Uterus (tissue), 2 donors: ENCODE data around the gene TNFAIP8L3.

Experiments used
- POLR2A ChIP-seq, 2 donors: fragments of 450-650 bp; IDR thresholded peaks; one replicate each; pipeline ENCODE4 v1.6.1; 2016; ENCODE audit warnings: antibody characterized with exemption in 2 of 2, mild to moderate bottlenecking in 1 of 2, moderate library complexity in 1 of 2
- TF ChIP-seq, protein P1 (sequence below), 4 experiments: fragments of 200-600 bp in 2 of 4; fragments of 450-650 bp in 2 of 4; sonication (generic) in 2 of 4; IDR thresholded peaks; one replicate each; pipeline ENCODE4 v1.5.1; 2016 to 2019; ENCODE audit warnings: antibody characterized with exemption in 4 of 4, mild to moderate bottlenecking in 2 of 4, moderate library complexity in 1 of 4

DNA sequence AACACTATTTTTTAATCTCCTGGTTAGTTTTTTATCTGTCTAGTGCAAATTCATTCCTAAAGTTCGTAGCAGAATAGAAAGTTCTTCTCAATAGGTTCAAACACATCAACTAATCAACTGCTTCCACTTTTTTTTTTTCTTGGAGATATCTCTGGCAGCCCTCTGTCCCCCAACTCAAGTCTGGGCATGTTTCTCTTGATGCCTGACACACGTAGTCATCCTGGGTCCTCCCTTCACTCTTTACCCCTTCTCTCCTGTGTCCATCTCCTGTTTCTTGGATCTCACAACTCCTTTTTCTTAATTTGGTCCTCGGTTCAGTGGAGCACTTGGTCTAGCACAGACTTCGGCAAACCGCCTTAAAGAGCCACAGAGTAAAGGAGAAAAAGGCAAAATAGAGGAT lies 14.4 kb downstream of the TNFAIP8L3 start:
- TF ChIP-seq, protein P1, sequence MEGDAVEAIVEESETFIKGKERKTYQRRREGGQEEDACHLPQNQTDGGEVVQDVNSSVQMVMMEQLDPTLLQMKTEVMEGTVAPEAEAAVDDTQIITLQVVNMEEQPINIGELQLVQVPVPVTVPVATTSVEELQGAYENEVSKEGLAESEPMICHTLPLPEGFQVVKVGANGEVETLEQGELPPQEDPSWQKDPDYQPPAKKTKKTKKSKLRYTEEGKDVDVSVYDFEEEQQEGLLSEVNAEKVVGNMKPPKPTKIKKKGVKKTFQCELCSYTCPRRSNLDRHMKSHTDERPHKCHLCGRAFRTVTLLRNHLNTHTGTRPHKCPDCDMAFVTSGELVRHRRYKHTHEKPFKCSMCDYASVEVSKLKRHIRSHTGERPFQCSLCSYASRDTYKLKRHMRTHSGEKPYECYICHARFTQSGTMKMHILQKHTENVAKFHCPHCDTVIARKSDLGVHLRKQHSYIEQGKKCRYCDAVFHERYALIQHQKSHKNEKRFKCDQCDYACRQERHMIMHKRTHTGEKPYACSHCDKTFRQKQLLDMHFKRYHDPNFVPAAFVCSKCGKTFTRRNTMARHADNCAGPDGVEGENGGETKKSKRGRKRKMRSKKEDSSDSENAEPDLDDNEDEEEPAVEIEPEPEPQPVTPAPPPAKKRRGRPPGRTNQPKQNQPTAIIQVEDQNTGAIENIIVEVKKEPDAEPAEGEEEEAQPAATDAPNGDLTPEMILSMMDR (IDR thresholded peaks at IDR 0.05), result no peak
- TF ChIP-seq POLR2A (IDR thresholded peaks at IDR 0.05), result no peak
